Activated CD4-positive, alpha-beta T cell treated with anti-CD3 and anti-CD28 coated beads for 36 hours (primary cell): ENCODE measurements around the gene CSTPP1. TPM values are rescaled to one million over a fixed set of nuclear protein-coding genes. Genes with fewer than 3 reads are reported as not detected.
A peak's percentile ranks its signal among the peaks of the same experiment; 100 is the strongest.
"Not testable (repeated sequence)": the region's sequence is repeated elsewhere in the genome, so short reads cannot be mapped to it uniquely, and the experiment has no call there.

Source experiments
- ATAC-seq: fragments of 200-7000 bp; cut with Tn5 transposase; one replicate; pipeline ENCODE4 v1.10.0; 2021; ENCODE audit warnings: mild to moderate bottlenecking, moderate library complexity
- CTCF ChIA-PET: fragments of 350-600 bp; sonication (Branson Sonifier 250); formaldehyde crosslinking; loops from one replicate; lab custom pipeline; 2021; ENCODE audit warnings: antibody characterized with exemption; lab: Charles Lee
- POLR2A ChIA-PET: fragments of 350-600 bp; sonication (Branson Sonifier 250); formaldehyde crosslinking; loops from one replicate; lab custom pipeline; 2021; ENCODE audit warnings: antibody characterized with exemption, inconsistent platforms; lab: Charles Lee
- DNase-seq: peaks from one replicate; pipeline ENCODE4 v3.0.0-alpha.2; 2020
- H3K27ac Mint-ChIP-seq: one replicate; pipeline ENCODE4 v1.8.0; 2021; ENCODE audit warnings: mixed read lengths
- H3K27me3 Mint-ChIP-seq: one replicate; pipeline ENCODE4 v1.8.0; 2021; ENCODE audit warnings: mixed read lengths
- H3K36me3 Mint-ChIP-seq: one replicate; pipeline ENCODE4 v1.8.0; 2021; ENCODE audit warnings: low read depth, mixed read lengths
- H3K4me1 Mint-ChIP-seq: one replicate; pipeline ENCODE4 v1.8.0; 2021; ENCODE audit warnings: mixed read lengths
- H3K4me3 Mint-ChIP-seq: one replicate; pipeline ENCODE4 v1.8.0; 2021; ENCODE audit warnings: mild to moderate bottlenecking, moderate library complexity, mixed read lengths
- H3K9me3 Mint-ChIP-seq: one replicate; pipeline ENCODE4 v1.8.0; 2021; ENCODE audit warnings: low read depth, mixed read lengths
- intact Hi-C, 2 experiments: fragments of 100-400 bp; cut with DNase I in 1 of 2; cut with micrococcal nuclease in 1 of 2; formaldehyde crosslinking; loops; one replicate each; pipeline versions ENCODE4 v1.14.2 to v1.15.1; 2022 to 2024; cut with DNase I, micrococcal nuclease
- total RNA-seq, 2 experiments: library from RNA; stranded (reverse); gene quantifications; one replicate each; pipeline ENCODE4 v1.2.3, GENCODE V29; 2021

The CSTPP1 gene
- total RNA-seq, 2 experiments from 2014 or later: 17.9 to 18.6 TPM

DNA sequence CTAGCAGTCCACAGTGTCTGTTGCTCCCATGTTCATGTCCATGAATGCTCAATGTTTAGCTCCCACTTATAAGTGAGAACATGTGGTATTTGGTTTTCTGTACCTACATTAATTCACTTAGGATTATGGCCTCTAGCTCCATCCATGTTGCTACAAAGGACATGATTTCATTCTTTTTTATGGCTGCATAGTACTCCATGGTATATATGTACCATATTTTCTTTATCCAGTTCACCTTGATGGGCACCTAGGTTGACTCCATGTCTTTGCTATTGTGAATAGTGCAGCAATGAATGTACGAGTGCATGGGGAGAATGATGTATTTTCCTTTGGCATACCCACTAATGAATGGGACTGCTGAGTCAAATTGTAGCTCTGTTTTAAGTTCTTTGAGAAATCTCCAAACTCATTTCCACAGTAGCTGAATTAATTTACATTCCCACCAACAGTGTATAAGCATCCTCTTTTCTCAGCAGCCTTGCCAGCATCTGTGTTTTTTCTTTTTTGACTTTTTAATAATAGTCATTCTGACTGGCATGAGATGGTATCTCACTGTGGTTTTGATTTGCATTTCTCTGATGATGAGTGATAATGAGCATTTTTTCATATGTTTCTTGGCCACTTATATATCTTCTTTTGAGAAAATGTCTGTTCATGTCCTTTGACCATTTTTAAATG lies 53.4 kb downstream of the CSTPP1 start:
- H3K36me3 Mint-ChIP-seq: peaks cover 34% of the 10 kb centered on the region
- H3K4me3 Mint-ChIP-seq, intact Hi-C loops, H3K9me3 Mint-ChIP-seq, H3K27ac Mint-ChIP-seq, POLR2A ChIA-PET, ATAC-seq, H3K27me3 Mint-ChIP-seq, H3K4me1 Mint-ChIP-seq, DNase-seq: not testable (repeated sequence)
- CTCF ChIA-PET: interaction anchor here (0.6 to 0.9 kb wide), 2 partner anchors 26 to 188 kb away, joined by 3 to 4 read pairs; no protein-coding TSS in a partner anchor

DNA sequence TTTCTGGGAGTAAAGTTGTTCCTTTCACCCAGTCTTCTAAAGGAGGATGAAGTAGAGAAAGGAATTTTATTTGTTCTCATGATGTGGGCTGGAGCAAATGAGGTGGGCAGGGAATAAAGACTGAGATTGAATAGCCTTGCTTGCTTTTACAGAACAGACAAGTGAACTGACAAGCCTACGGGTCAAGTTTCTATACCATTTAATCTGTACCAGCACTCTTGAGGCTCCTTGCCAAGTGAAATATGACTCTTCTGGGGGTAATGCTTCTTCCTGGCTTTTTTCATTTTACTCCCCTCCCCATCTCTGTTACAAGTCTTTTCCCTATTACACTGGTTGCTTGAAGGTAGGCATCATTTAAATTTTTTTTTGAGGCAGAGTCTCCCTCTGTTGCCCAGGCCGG lies 54.8 kb downstream of the CSTPP1 start:
- peaks cover 39% of the 10 kb centered on the region for H3K36me3 Mint-ChIP-seq
- POLR2A ChIA-PET: no interaction called here

GRCh38 chr11:46992386-46992785 lies 55.8 kb downstream of the CSTPP1 start:
- H3K4me3 Mint-ChIP-seq, H3K27ac Mint-ChIP-seq, intact Hi-C loops, POLR2A ChIA-PET, H3K9me3 Mint-ChIP-seq, DNase-seq, H3K27me3 Mint-ChIP-seq, ATAC-seq, H3K4me1 Mint-ChIP-seq: not testable (repeated sequence)
- CTCF ChIA-PET: interaction anchor here (1.6 kb wide), 1 partner anchor 8 kb away, joined by 5 read pairs; no protein-coding TSS in a partner anchor
- peaks cover 44% of the 10 kb centered on the region for H3K36me3 Mint-ChIP-seq

More for the DNA sequence above, 54.8 kb downstream of the CSTPP1 start:
- ATAC-seq: no peak
- DNase-seq: no peak
- Mint-ChIP-seq H3K4me3 (no peak overlapping the region), H3K27ac (no peak overlapping the region), H3K9me3 (peaks cover 7% of the 10 kb centered on the region), H3K4me1 (peaks cover 2% of the 10 kb centered on the region), H3K27me3 (no peaks in the 10 kb centered on the region)
- intact Hi-C loops: no loop called here
- CTCF ChIA-PET: no interaction called here

DNA sequence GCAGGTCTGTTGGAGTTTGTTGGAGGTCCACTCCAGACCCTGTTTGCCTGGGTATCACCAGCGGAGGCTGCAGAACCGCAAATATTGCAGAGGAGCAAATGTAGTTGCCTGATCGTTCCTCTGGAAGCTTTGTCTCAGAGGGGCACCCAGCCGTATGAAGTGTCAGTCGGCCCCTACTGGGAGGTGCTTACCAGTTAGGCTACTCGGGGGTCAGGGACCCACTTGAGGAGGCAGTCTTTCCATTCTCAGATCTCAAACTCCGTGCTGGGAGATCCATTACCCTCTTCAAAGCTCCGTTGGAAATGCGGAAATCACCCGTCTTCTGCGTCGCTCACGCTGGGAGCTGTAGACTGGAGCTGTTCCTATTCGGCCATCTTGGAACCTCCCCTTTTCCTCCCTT lies 61.2 kb downstream of the CSTPP1 start:
- H3K9me3 Mint-ChIP-seq, DNase-seq, POLR2A ChIA-PET, ATAC-seq, intact Hi-C loops, H3K27me3 Mint-ChIP-seq, H3K27ac Mint-ChIP-seq, H3K4me3 Mint-ChIP-seq: not testable (repeated sequence)
- Mint-ChIP-seq H3K4me1 (peaks cover 16% of the 10 kb centered on the region), H3K36me3 (peaks cover 28% of the 10 kb centered on the region)
- CTCF ChIA-PET: interaction anchor here (0.6 to 1.2 kb wide), 5 partner anchors 9 to 746 kb away, joined by 3 to 5 read pairs (median 3); no protein-coding TSS in a partner anchor

DNA sequence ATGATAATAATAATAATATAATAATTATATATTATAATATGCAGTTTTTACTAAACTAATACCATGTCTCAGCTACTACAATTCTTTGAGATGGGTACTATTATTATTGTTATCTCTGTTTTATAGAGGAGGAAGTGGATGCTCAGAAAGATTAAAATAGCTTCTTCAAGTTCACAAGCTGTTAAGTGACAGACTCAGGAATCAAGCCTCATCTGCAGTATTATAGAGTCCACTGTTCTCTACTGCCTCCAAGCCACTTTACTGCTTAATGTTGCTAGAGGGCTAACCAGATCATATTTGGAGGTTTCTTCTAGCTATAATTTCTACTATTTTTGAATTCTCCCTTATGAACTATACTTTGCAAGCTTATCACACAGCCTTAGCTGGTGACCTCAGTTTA lies 62.7 kb downstream of the CSTPP1 start:
- DNase-seq: no peak
- no peak for ATAC-seq
- ChIA-PET POLR2A (interaction anchor here (0.5 kb wide), 1 partner anchor 32 kb away, joined by 3 read pairs; no protein-coding TSS in a partner anchor), CTCF (interaction anchor here (0.6 to 2.8 kb wide), 4 partner anchors 12 to 48 kb away, joined by 3 to 12 read pairs (median 4); no protein-coding TSS in a partner anchor)
- H3K9me3 Mint-ChIP-seq: no peaks in the 10 kb centered on the region
- H3K36me3 Mint-ChIP-seq: peaks cover 20% of the 10 kb centered on the region
- intact Hi-C loops: no loop called here
- H3K27ac Mint-ChIP-seq: no peak overlapping the region
- no peak overlapping the region for H3K4me3 Mint-ChIP-seq
- peaks cover 30% of the 10 kb centered on the region for H3K4me1 Mint-ChIP-seq
- H3K27me3 Mint-ChIP-seq: no peaks in the 10 kb centered on the region

DNA sequence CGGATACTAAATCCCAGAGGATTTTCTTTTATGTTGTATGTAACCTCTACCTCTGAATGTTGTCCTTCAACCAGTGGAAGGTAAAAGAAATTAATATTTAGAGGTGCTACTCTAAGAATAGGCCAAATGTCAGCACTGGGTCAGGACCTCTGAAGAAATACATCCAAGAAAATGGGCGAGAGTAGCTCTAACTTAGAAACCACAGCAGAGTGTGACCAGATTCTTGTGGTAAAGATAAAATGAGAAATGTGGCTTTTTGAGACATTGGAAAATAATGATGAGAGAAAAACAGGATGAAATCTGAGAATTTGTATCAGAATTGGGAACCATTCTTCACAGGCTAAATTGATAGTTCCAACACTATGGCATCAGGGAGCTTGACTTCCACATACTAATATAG lies 63.5 kb downstream of the CSTPP1 start:
- POLR2A ChIA-PET: no interaction called here
- no peak overlapping the region for H3K4me3 Mint-ChIP-seq
- no peak for DNase-seq
- no peak overlapping the region for H3K27ac Mint-ChIP-seq
- no peak for ATAC-seq
- CTCF ChIA-PET: interaction anchor here (0.5 to 2.8 kb wide), 4 partner anchors 13 to 988 kb away, joined by 3 to 12 read pairs (median 3); no protein-coding TSS in a partner anchor
- no peaks in the 10 kb centered on the region for H3K27me3 Mint-ChIP-seq
- H3K36me3 Mint-ChIP-seq: peaks cover 20% of the 10 kb centered on the region
- no peaks in the 10 kb centered on the region for H3K9me3 Mint-ChIP-seq
- H3K4me1 Mint-ChIP-seq: peaks cover 35% of the 10 kb centered on the region
- intact Hi-C loops: no loop called here

DNA sequence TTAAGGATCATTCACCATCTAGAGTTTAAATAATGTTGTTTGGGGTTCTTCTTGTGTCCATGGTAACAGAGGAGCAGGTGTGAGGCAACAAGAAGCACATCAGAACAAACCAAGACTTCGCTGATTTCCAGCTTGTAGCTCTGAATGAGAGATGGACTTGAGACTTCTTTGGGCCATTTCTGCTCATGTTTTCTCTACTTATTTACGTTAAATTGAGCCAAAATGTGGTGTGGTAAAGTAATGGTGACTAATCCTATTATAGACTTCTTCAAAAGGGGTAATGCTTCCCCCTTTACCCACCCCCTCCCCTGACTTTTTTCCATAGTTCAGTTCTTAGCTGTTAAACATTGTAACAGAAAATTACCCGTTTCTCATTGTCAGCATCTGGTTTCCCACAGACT lies 65.2 kb downstream of the CSTPP1 start:
- intact Hi-C loops: no loop called here
- POLR2A ChIA-PET: no interaction called here
- no peaks in the 10 kb centered on the region for H3K27me3 Mint-ChIP-seq
- CTCF ChIA-PET: interaction anchor here (1.0 kb wide), 1 partner anchor 151 kb away, joined by 6 read pairs; no protein-coding TSS in a partner anchor
- H3K4me3 Mint-ChIP-seq: no peak overlapping the region
- no peaks in the 10 kb centered on the region for H3K9me3 Mint-ChIP-seq
- no peak for ATAC-seq
- no peak overlapping the region for H3K27ac Mint-ChIP-seq
- DNase-seq: no peak
- H3K4me1 Mint-ChIP-seq: peaks cover 35% of the 10 kb centered on the region
- peaks cover 12% of the 10 kb centered on the region for H3K36me3 Mint-ChIP-seq

DNA sequence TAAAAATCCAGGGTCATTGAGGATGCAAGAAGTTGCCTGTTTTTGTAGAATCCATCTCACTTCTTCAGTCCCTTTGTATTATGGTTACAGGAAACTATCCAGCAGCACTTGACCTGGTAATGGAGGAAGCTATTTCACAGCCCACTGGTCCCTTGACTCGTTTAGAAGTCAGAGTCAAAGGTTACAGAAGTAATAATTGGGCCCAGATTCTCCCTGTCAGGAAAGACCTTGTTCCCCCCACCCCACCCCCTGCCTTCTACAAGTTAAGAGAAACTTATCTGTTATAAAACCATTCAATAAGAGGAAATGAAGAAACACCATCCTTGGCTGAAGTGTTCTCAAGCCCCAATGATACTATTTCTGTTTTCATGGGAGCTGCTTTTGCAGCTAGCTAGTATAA lies 65.8 kb downstream of the CSTPP1 start:
- H3K36me3 Mint-ChIP-seq: peaks cover 8% of the 10 kb centered on the region
- no peak overlapping the region for H3K4me3 Mint-ChIP-seq
- DNase-seq (no peak), ATAC-seq (no peak)
- CTCF ChIA-PET: interaction anchor here (0.7 to 1.0 kb wide), 2 partner anchors 151 to 1348 kb away, joined by 4 to 6 read pairs; no protein-coding TSS in a partner anchor
- peaks cover 35% of the 10 kb centered on the region for H3K4me1 Mint-ChIP-seq
- H3K9me3 Mint-ChIP-seq: no peaks in the 10 kb centered on the region
- no peaks in the 10 kb centered on the region for H3K27me3 Mint-ChIP-seq
- POLR2A ChIA-PET: no interaction called here
- intact Hi-C loops: no loop called here
- H3K27ac Mint-ChIP-seq: no peak overlapping the region

DNA sequence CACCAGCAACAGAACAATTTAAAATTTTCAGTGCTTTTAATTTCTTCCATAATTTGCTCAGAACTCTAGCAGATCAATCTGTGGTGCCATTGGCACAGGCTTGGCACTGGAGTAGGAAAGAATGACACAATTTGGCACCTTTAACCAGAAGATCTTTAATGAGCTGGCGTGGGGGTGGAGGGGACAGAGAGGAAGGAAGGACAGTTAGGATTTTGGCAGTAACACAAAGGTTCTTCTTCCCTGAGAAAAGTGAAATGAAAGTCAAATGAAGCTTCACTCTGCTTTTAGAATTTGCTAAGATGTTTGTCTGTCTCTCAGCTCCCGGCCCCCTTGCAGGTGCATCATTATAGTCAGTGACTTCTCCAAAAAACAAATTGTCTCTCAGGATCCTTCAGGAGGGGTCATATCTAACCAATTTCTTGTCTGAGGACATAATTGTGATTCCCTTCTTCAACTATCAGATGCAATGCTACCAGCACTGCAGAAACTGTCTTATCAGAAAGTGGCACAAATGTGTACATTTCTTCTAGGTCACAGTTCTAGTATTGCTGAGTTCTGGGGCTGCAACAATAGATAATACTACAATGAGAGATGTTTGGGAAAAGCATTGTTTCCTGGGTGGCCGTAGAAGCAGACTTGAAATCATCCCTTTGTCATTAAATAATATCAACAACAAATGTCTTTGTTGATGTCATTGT lies 66.8 kb downstream of the CSTPP1 start:
- no peaks in the 10 kb centered on the region for H3K9me3 Mint-ChIP-seq
- intact Hi-C loops: no loop called here
- peaks cover 34% of the 10 kb centered on the region for H3K4me1 Mint-ChIP-seq
- ChIA-PET CTCF (interaction anchor here (0.7 kb wide), 1 partner anchor 1349 kb away, joined by 4 read pairs; no protein-coding TSS in a partner anchor), POLR2A (no interaction called here)
- no peak overlapping the region for H3K4me3 Mint-ChIP-seq
- ATAC-seq: peak; percentile 72
- H3K36me3 Mint-ChIP-seq: peaks cover 3% of the 10 kb centered on the region
- peak; percentile 73 for DNase-seq
- no peaks in the 10 kb centered on the region for H3K27me3 Mint-ChIP-seq
- H3K27ac Mint-ChIP-seq: no peak overlapping the region

- no peak for DNase-seq
- no peak overlapping the region for H3K4me3 Mint-ChIP-seq
- H3K9me3 Mint-ChIP-seq: no peaks in the 10 kb centered on the region
- ATAC-seq: peak; percentile 56
- peaks cover 2% of the 10 kb centered on the region for H3K36me3 Mint-ChIP-seq
- peaks cover 33% of the 10 kb centered on the region for H3K4me1 Mint-ChIP-seq
- CTCF ChIA-PET: no interaction called here
- intact Hi-C loops: no loop called here
- POLR2A ChIA-PET: no interaction called here
- no peaks in the 10 kb centered on the region for H3K27me3 Mint-ChIP-seq
- H3K27ac Mint-ChIP-seq: peak overlapping the region; percentile 5
Observed at GRCh38 chr11:47004595-47005033, 68.1 kb downstream of the CSTPP1 start.

GRCh38 chr11:47005441-47005840 lies 68.9 kb downstream of the CSTPP1 start:
- H3K36me3 Mint-ChIP-seq: peaks cover 2% of the 10 kb centered on the region
- DNase-seq (no peak), ATAC-seq (no peak)
- H3K27ac Mint-ChIP-seq: no peak overlapping the region
- no peak overlapping the region for H3K4me3 Mint-ChIP-seq
- H3K9me3 Mint-ChIP-seq: no peaks in the 10 kb centered on the region
- H3K4me1 Mint-ChIP-seq: peaks cover 31% of the 10 kb centered on the region
- intact Hi-C loops: no loop called here
- ChIA-PET CTCF (no interaction called here), POLR2A (no interaction called here)
- no peaks in the 10 kb centered on the region for H3K27me3 Mint-ChIP-seq
